ENCODE results near the gene CNIH4.

- TF ChIP-seq CTCF (IDR thresholded peaks at IDR 0.05 in 2 of 3, conservative IDR thresholded peaks at IDR 0.05 in 1 of 3; ENCODE audit: borderline replicate concordance in 1 of 3, insufficient read depth in 1 of 3, low read depth in 2 of 3, low read length in 2 of 3) (peak; percentile 53 to 77 (median 72); a peak in 5 of 6 replicates), YY1 (IDR thresholded peaks at IDR 0.05; ENCODE audit: extremely low read depth, insufficient replicate concordance, low read depth, low read length) (no peak), SRF (IDR thresholded peaks at IDR 0.05; ENCODE audit: low read depth) (no peak), EZH2 (IDR thresholded peaks at IDR 0.05) (no peak), CEBPB (IDR thresholded peaks at IDR 0.05; ENCODE audit: low read depth) (no peak), POLR2A (IDR thresholded peaks at IDR 0.05; ENCODE audit: borderline replicate concordance, extremely low read depth, insufficient read depth, insufficient read length) (no peak), POLR2AphosphoS5 (IDR thresholded peaks at IDR 0.05; ENCODE audit: low read depth, low read length) (no peak), SIN3A (IDR thresholded peaks at IDR 0.05; ENCODE audit: low read depth) (no peak)
Measured at GRCh38 chr1:224333309-224333926, 23.3 kb upstream of the CNIH4 start.

All from HCT116 (cell line).